ENCODE data around the gene ZNF598. TPM values are rescaled to one million over a fixed set of nuclear protein-coding genes. Genes with fewer than 3 reads are reported as not detected.

ZNF598 gene
- total and polyA plus RNA-seq, 2 donors from 2014 or later: 14.3 to 34.9 TPM

DNA sequence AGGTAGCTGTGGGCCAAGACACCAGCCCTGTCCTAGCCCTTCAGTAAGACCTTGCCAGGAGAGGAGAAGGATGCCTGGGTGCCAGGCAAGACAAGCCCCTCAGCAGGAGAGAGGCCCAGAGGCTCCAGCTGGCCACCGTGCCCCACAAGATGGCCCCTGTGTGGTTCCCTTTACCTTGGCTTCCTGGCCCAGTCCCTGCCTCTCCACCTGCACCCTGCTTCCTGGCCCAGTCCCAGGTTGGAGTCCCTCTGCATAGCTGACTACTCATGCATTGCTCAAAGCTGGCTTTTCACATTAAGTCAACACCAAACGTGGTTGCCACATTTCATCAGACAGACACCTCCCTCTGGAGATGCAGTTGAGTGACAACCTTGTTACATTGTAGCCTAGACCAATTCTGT, 15.9 kb downstream of the ZNF598 start:
- Histone ChIP-seq H3K9me3 (ENCODE audit: control insufficient read depth in 2 of 3, insufficient read depth in 1 of 3, low read length in 3 of 3) (no peaks in the 10 kb centered on the region), H3K4me3 (ENCODE audit: low read length in 3 of 3) (no peak overlapping the region), H3K9ac (ENCODE audit: low read length in 3 of 3) (no peak overlapping the region), H3K4me1 (ENCODE audit: control insufficient read depth in 2 of 3, insufficient read depth in 2 of 3, low read depth in 1 of 3, low read length in 3 of 3) (peaks cover 0 to 11% (median 0%) of the 10 kb centered on the region in 3 donors), H3K27ac (ENCODE audit: low read depth in 2 of 2, low read length in 2 of 2) (no peak overlapping the region), H3K36me3 (ENCODE audit: control insufficient read depth in 2 of 3, insufficient read depth in 3 of 3, low read length in 3 of 3) (peaks cover 0 to 4% (median 2%) of the 10 kb centered on the region in 3 donors), H3K27me3 (ENCODE audit: control insufficient read depth, insufficient read depth, low read length) (peaks cover 15% of the 10 kb centered on the region)
- DNase-seq (peak in 2 of 5 donors; percentile 40 to 86), FAIRE-seq (no peak)
- intact Hi-C loops (cut with DNase I): no loop called here
- TF ChIP-seq, protein P1, sequence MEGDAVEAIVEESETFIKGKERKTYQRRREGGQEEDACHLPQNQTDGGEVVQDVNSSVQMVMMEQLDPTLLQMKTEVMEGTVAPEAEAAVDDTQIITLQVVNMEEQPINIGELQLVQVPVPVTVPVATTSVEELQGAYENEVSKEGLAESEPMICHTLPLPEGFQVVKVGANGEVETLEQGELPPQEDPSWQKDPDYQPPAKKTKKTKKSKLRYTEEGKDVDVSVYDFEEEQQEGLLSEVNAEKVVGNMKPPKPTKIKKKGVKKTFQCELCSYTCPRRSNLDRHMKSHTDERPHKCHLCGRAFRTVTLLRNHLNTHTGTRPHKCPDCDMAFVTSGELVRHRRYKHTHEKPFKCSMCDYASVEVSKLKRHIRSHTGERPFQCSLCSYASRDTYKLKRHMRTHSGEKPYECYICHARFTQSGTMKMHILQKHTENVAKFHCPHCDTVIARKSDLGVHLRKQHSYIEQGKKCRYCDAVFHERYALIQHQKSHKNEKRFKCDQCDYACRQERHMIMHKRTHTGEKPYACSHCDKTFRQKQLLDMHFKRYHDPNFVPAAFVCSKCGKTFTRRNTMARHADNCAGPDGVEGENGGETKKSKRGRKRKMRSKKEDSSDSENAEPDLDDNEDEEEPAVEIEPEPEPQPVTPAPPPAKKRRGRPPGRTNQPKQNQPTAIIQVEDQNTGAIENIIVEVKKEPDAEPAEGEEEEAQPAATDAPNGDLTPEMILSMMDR (IDR thresholded peaks at IDR 0.05; ENCODE audit: borderline replicate concordance, extremely low read depth, insufficient read depth): no peak

DNA sequence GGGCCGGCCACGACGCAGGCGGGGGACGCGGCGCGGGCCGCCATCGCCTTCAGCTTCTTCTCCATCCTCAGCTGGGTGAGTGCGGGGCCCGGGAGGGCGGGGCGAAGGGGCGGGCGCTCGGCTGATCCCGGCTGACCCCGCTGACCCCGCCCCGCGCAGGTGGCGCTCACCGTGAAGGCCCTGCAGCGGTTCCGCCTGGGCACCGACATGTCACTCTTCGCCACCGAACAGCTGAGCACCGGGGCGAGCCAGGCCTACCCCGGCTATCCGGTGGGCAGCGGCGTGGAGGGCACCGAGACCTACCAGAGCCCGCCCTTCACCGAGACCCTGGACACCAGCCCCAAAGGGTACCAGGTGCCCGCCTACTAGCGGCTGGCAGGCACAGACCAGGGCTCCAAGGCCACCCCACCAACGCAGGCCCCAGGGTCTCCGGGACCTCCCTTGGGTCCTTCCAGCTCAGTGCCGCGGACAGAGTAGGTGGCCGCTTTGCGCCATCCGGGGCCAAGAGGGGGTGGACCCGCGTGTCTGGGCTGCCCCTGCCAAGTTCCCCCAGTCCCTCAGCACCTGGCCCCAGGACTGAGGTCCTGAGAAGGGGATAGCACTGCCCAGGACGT, 16.8 kb downstream of the ZNF598 start:
- peaks cover 0 to 14% (median 0%) of the 10 kb centered on the region in 3 donors for H3K4me1 ChIP-seq (ENCODE audit: control insufficient read depth in 2 of 3, insufficient read depth in 2 of 3, low read depth in 1 of 3, low read length in 3 of 3)
- intact Hi-C loops (cut with DNase I): no loop called here
- DNase-seq: peak in 2 of 5 donors; percentile 1 to 89
- no peak overlapping the region for H3K27ac ChIP-seq (ENCODE audit: low read depth in 2 of 2, low read length in 2 of 2)
- H3K9ac ChIP-seq (ENCODE audit: low read length in 3 of 3): no peak overlapping the region
- TF ChIP-seq, protein P1 (IDR thresholded peaks at IDR 0.05; ENCODE audit: borderline replicate concordance, extremely low read depth, insufficient read depth): no peak
- no peak for FAIRE-seq
- peaks cover 19% of the 10 kb centered on the region for H3K27me3 ChIP-seq (ENCODE audit: control insufficient read depth, insufficient read depth, low read length)
- no peak overlapping the region for H3K4me3 ChIP-seq (ENCODE audit: low read length in 3 of 3)
- H3K36me3 ChIP-seq (ENCODE audit: control insufficient read depth in 2 of 3, insufficient read depth in 3 of 3, low read length in 3 of 3): peaks cover 0 to under 1% (median 0%) of the 10 kb centered on the region in 3 donors
- H3K9me3 ChIP-seq (ENCODE audit: control insufficient read depth in 2 of 3, insufficient read depth in 1 of 3, low read length in 3 of 3): no peaks in the 10 kb centered on the region

DNA sequence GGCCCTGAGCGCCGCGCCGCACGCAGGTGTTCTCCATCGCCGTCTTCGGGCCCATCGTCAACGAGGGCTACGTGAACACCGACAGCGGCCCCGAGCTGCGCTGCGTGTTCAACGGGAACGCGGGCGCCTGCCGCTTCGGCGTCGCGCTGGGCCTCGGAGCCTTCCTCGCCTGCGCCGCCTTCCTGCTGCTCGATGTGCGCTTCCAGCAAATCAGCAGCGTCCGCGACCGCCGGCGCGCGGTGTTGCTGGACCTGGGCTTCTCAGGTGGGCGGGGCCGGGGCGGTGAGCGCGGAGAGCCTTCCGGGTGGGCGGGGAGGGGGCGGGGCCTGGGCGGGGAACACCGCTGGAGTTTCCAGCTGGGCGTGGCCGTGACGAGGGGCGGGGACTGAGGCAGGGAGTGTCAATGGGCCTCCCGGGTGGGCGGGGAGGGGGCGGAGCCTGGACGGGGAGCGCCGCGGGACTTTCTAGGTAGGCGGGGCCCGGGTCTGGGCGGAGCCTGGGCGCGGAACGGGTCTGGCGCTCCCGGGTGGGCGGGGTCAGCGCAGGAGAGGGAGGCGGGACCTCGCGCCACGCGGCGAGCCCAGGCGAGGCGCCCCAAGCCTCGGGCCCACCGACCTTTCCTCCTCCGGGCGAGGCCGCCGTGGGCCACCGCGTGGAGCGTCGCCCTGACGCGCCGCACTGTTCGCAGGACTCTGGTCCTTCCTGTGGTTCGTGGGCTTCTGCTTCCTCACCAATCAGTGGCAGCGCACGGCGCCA, 17.5 kb downstream of the ZNF598 start:
- TF ChIP-seq, protein P1 (IDR thresholded peaks at IDR 0.05; ENCODE audit: borderline replicate concordance, extremely low read depth, insufficient read depth): no peak
- Histone ChIP-seq H3K36me3 (ENCODE audit: control insufficient read depth in 2 of 3, insufficient read depth in 3 of 3, low read length in 3 of 3) (no peaks in the 10 kb centered on the region), H3K9ac (ENCODE audit: low read length in 3 of 3) (peak overlapping the region in 1 of 3 donors; percentile 19), H3K27me3 (ENCODE audit: control insufficient read depth, insufficient read depth, low read length) (peaks cover 19% of the 10 kb centered on the region), H3K9me3 (ENCODE audit: control insufficient read depth in 2 of 3, insufficient read depth in 1 of 3, low read length in 3 of 3) (no peaks in the 10 kb centered on the region), H3K27ac (ENCODE audit: low read depth in 2 of 2, low read length in 2 of 2) (no peak overlapping the region), H3K4me1 (ENCODE audit: control insufficient read depth in 2 of 3, insufficient read depth in 2 of 3, low read depth in 1 of 3, low read length in 3 of 3) (peaks cover 0 to 14% (median 0%) of the 10 kb centered on the region in 3 donors), H3K4me3 (ENCODE audit: low read length in 3 of 3) (no peak overlapping the region)
- DNase-seq (peak; percentile 94 to 99 (median 97)), FAIRE-seq (no peak)
- intact Hi-C loops (cut with DNase I): no loop called here

Data from kidney (tissue), 14 donors.